Activated CD4-positive, CD25-positive, alpha-beta regulatory T cell treated with anti-CD3 and anti-CD28 coated beads, Interleukin-2, amount 50 U/mL, for 16 hours (primary cell): ENCODE data around the gene HSD17B13.

Source experiments
- DNase-seq: peaks from one replicate; pipeline ENCODE4 v3.0.0-alpha.2; 2020; ENCODE audit warnings: low read depth, low spot score

The HSD17B13 gene

DNA sequence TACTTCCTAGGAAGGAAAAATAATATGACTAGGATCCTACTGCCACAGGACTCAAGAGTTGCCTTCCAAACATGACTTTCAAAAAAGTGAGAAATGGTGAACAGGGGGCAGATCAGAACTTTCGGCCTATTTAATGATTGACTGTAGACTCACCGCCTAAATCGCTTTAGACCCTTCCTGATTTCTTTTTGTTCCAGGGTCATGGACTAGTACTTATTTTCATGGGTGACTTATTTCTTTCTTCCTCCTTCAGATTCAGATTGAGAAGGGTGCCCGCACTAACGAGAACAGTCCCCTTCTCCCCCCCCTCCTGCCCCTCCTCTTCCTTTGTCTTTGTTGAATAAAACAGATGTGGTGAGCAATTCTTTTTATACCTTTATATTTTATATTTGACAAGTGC lies 54.3 kb downstream of the HSD17B13 start:
- DNase-seq = no peak

DNA sequence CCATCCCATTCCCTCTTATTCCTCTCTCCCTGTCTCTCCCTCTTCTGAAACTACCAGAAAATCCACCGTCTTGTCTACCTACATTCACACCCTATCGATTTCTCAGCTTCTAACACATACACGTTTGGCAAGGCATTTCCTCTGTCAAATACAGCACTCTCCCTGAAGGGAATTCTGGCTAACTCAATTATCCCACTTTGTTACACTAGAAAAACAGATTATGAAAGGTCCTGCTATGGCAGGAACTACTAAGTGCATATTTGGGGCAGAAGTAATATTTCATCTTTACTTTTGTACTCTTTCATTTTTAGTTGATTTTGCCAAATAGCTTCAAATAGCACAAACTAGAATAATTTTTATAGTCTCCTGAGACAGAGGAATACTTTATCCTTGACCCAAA lies 55.7 kb downstream of the HSD17B13 start:
- DNase-seq = no peak

GRCh38 chr4:87262886-87263285 lies 59.8 kb downstream of the HSD17B13 start:
- DNase-seq = no peak

- no peak for DNase-seq
These were observed 62.2 kb downstream of the HSD17B13 start for GRCh38 chr4:87260477-87260876.

DNA sequence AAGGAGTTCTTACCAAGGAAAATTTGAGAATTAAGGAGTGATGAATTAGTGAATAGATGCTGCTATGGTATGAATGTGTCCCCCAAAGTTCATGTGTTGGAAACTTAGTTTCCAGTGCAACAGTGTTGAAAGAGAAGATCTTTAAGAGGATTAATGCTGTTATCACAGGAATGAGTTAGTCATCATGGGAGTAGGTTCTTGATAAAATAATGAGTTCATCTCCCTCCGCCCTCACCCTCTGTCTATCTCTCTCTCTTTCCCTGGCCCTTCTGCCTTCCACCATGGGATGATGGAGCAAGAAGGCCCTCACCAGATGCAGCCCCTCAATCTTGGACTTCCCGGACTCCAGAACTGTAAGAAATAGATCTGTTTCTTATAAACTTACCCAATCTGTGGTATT lies 64.0 kb downstream of the HSD17B13 start:
- no peak for DNase-seq

DNA sequence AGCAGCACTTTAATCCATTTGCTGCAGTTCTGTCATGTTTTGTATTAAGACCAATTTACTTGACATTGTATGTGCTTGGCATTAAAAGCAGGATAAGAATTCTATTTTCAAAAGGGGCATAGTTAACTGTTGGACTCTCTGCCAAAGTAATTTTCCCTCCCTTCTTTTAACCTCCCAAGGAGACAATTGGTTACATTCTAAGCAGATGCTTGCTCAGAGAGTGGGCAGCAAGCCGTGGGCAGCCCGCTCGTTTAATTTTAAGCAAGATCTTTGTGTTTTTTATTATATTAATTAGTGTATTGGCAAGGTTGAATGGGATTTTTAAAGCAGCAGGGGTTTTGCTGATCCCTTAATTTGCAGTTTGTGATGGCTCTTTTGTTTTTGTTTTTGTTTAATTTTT lies 65.2 kb downstream of the HSD17B13 start:
- DNase-seq = no peak

GRCh38 chr4:87255755-87256154 lies 66.9 kb downstream of the HSD17B13 start:
- no peak for DNase-seq
